SU-DHL-6 (cell line): Measurements from ENCODE around the gene EVC2.

ENCODE experiments used
- EZH2phosphoT487 ChIP-seq: fragments of 200-600 bp; sonication (generic), shearing (Covaris generic); conservative IDR thresholded peaks from 2 replicates; pipeline ENCODE4 v1.6.1; 2018; ENCODE audit warnings: mild to moderate bottlenecking, antibody characterized with exemption, low read length, moderate library complexity, mixed read lengths
- TF ChIP-seq, protein P1 (sequence below): fragments of 200-600 bp; sonication (generic); IDR thresholded peaks from one replicate; pipeline ENCODE4 v1.5.1; 2017; ENCODE audit warnings: antibody characterized with exemption, mild to moderate bottlenecking, low read length, moderate library complexity; ENCODE audit not compliant: insufficient read depth, poor library complexity, severe bottlenecking

DNA sequence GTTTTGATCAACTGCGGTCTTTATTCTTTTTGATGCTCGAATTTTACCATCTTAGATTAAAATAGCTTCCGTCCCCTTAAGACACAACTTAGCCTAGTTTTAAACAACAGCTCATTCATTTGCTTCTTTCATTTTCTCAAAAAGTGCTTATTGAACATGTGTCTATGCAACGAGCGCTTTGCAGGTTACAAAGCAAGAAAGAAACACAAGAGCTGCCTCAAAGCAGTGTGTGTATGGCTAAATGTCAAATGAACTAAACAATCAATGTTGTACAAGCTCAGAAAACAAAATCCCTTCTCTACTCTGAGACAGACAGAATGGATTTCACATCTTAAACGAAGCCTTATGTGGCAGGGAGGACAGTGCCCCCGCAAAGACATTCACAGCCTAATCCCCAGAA, 61.0 kb downstream of the EVC2 start:
- TF ChIP-seq, protein P1, sequence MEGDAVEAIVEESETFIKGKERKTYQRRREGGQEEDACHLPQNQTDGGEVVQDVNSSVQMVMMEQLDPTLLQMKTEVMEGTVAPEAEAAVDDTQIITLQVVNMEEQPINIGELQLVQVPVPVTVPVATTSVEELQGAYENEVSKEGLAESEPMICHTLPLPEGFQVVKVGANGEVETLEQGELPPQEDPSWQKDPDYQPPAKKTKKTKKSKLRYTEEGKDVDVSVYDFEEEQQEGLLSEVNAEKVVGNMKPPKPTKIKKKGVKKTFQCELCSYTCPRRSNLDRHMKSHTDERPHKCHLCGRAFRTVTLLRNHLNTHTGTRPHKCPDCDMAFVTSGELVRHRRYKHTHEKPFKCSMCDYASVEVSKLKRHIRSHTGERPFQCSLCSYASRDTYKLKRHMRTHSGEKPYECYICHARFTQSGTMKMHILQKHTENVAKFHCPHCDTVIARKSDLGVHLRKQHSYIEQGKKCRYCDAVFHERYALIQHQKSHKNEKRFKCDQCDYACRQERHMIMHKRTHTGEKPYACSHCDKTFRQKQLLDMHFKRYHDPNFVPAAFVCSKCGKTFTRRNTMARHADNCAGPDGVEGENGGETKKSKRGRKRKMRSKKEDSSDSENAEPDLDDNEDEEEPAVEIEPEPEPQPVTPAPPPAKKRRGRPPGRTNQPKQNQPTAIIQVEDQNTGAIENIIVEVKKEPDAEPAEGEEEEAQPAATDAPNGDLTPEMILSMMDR = no peak
- TF ChIP-seq EZH2phosphoT487 = no peak
